GM15510 (cell line): ENCODE data around the gene SDSL.

Experiments
- POLR2A ChIP-seq: IDR thresholded peaks from 3 replicates; pipeline ENCODE4 v1.6.1; 2011; ENCODE audit warnings: borderline replicate concordance; ENCODE audit not compliant: insufficient read length; ENCODE audit errors: extremely low read depth

Gene SDSL

GRCh38 chr12:113443030-113443539 is 20.9 kb downstream of the SDSL start:
- no peak for TF ChIP-seq POLR2A

GRCh38 chr12:113445544-113446171 is 23.5 kb downstream of the SDSL start:
- no peak for TF ChIP-seq POLR2A

- TF ChIP-seq POLR2A: no peak
Observed at GRCh38 chr12:113448873-113449272, 26.7 kb downstream of the SDSL start.

GRCh38 chr12:113449299-113449698 is 27.1 kb downstream of the SDSL start:
- TF ChIP-seq POLR2A: no peak

GRCh38 chr12:113449839-113450238 is 27.7 kb downstream of the SDSL start:
- no peak for TF ChIP-seq POLR2A

GRCh38 chr12:113452458-113452857 is 30.3 kb downstream of the SDSL start:
- TF ChIP-seq POLR2A: no peak

GRCh38 chr12:113453330-113453729 is 31.1 kb downstream of the SDSL start:
- TF ChIP-seq POLR2A: no peak

GRCh38 chr12:113456199-113456598 is 34.0 kb downstream of the SDSL start:
- TF ChIP-seq POLR2A: no peak

GRCh38 chr12:113456761-113457160 is 34.6 kb downstream of the SDSL start:
- TF ChIP-seq POLR2A: no peak

- TF ChIP-seq POLR2A: no peak
Observed at GRCh38 chr12:113457185-113457584, 35.0 kb downstream of the SDSL start.

GRCh38 chr12:113457710-113458109 is 35.5 kb downstream of the SDSL start:
- no peak for TF ChIP-seq POLR2A

- TF ChIP-seq POLR2A: no peak
Observed at GRCh38 chr12:113459981-113460380, 37.8 kb downstream of the SDSL start.

- TF ChIP-seq POLR2A: no peak
Observed at GRCh38 chr12:113461666-113462065, 39.5 kb downstream of the SDSL start.

- TF ChIP-seq POLR2A: no peak
Observed at GRCh38 chr12:113462117-113462774, 40.1 kb downstream of the SDSL start.

GRCh38 chr12:113462998-113463745 is 41.0 kb downstream of the SDSL start:
- no peak for TF ChIP-seq POLR2A
